Activated naive CD8-positive, alpha-beta T cell (primary cell): ENCODE results near the gene AUNIP.

Source experiments
- H3K27ac Mint-ChIP-seq: one replicate; pipeline ENCODE4 v1.8.0; 2021; ENCODE audit warnings: mixed read lengths
- H3K27me3 Mint-ChIP-seq: one replicate; pipeline ENCODE4 v1.8.0; 2021; ENCODE audit warnings: mixed read lengths
- H3K36me3 Mint-ChIP-seq: one replicate; pipeline ENCODE4 v1.8.0; 2021; ENCODE audit warnings: mixed read lengths
- H3K4me1 Mint-ChIP-seq: one replicate; pipeline ENCODE4 v1.8.0; 2021; ENCODE audit warnings: low read depth, mixed read lengths
- H3K4me3 Mint-ChIP-seq: one replicate; pipeline ENCODE4 v1.8.0; 2021; ENCODE audit warnings: mild to moderate bottlenecking, mixed read lengths
- H3K9me3 Mint-ChIP-seq: one replicate; pipeline ENCODE4 v1.8.0; 2021; ENCODE audit warnings: low read depth, mixed read lengths

AUNIP gene

GRCh38 chr1:25815208-25816111 lies 43.8 kb downstream of the AUNIP start:
- H3K36me3 Mint-ChIP-seq: no peaks in the 10 kb centered on the region
- H3K27me3 Mint-ChIP-seq: no peaks in the 10 kb centered on the region
- H3K4me1 Mint-ChIP-seq: peaks cover 12% of the 10 kb centered on the region
- H3K27ac Mint-ChIP-seq: no peak overlapping the region
- H3K4me3 Mint-ChIP-seq: no peak overlapping the region
- no peaks in the 10 kb centered on the region for H3K9me3 Mint-ChIP-seq

DNA sequence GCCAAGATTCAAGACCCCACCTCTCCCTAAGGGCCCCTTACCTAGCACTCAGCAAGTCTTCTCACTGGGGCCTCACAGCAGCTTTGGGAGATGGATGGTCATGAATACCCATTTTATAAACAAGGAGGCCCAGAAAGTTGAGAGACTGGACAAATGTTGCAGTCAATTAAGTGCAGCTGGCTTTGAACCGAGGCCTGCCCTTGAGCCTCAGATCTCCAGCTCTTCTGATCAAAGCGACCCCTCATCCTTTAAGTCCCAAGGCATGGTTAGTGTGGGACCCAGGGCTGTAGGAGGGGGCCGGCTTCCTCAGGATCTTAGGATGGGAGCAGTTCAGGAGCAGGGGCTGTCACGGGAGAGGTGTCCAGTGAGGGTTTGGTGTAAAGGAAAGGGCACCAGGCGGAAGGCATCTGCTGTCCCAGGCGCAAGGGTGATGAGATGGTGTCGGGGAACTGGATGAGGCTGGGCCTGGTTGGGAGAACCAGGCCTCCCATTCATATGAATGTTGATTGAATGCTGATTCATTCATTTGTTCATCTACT lies 44.6 kb downstream of the AUNIP start:
- H3K4me3 Mint-ChIP-seq: no peak overlapping the region
- no peaks in the 10 kb centered on the region for H3K27me3 Mint-ChIP-seq
- H3K9me3 Mint-ChIP-seq: no peaks in the 10 kb centered on the region
- no peaks in the 10 kb centered on the region for H3K36me3 Mint-ChIP-seq
- peaks cover 12% of the 10 kb centered on the region for H3K4me1 Mint-ChIP-seq
- no peak overlapping the region for H3K27ac Mint-ChIP-seq

DNA sequence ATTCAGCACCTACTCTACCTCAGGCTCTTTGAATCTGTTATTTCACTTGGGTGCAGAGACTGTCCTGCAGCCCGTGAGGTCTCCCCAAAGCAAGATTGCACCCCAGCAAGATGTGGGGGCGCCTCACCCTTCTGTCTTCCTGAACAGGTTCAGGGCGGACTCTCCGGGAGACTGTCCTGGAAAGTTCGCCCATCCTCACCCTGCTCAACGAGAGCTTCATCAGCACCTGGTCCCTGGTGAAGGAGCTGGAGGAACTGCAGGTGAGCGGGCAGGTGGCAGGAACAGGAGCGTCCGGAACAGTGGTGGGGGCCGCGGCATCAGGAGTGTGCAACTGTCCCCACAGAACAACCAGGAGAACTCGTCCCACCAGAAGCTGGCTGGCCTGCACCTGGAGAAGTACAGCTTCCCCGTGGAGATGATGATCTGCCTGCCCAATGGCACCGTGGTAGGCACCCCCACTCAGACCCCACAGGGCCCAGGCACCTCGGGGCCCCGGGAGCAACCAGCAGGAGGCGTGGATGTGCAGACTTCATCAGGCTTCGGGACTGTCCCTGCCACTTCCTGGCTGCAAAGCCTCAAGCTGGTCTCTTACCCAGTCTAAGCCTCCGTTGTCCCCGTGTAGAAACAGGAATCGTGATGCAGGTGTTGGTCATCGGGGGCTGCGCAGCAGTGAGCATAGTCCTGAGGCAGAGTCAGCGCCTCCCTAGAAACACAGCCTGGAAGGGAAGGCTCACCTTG lies 45.4 kb downstream of the AUNIP start:
- Mint-ChIP-seq H3K27ac (no peak overlapping the region), H3K27me3 (no peaks in the 10 kb centered on the region), H3K9me3 (no peaks in the 10 kb centered on the region), H3K36me3 (no peaks in the 10 kb centered on the region), H3K4me3 (no peak overlapping the region), H3K4me1 (peaks cover 8% of the 10 kb centered on the region)

GRCh38 chr1:25813071-25813733 lies 46.1 kb downstream of the AUNIP start:
- no peaks in the 10 kb centered on the region for H3K36me3 Mint-ChIP-seq
- H3K9me3 Mint-ChIP-seq: no peaks in the 10 kb centered on the region
- no peak overlapping the region for H3K4me3 Mint-ChIP-seq
- H3K4me1 Mint-ChIP-seq: peaks cover 2% of the 10 kb centered on the region
- H3K27ac Mint-ChIP-seq: no peak overlapping the region
- H3K27me3 Mint-ChIP-seq: no peaks in the 10 kb centered on the region

- H3K27ac Mint-ChIP-seq: no peak overlapping the region
- no peaks in the 10 kb centered on the region for H3K4me1 Mint-ChIP-seq
- no peaks in the 10 kb centered on the region for H3K9me3 Mint-ChIP-seq
- no peaks in the 10 kb centered on the region for H3K27me3 Mint-ChIP-seq
- H3K4me3 Mint-ChIP-seq: no peak overlapping the region
- no peaks in the 10 kb centered on the region for H3K36me3 Mint-ChIP-seq
Observed at GRCh38 chr1:25811384-25812082, 47.7 kb downstream of the AUNIP start.

- Mint-ChIP-seq H3K4me1 (peaks cover 2% of the 10 kb centered on the region), H3K36me3 (no peaks in the 10 kb centered on the region), H3K4me3 (no peak overlapping the region), H3K9me3 (no peaks in the 10 kb centered on the region), H3K27me3 (no peaks in the 10 kb centered on the region), H3K27ac (no peak overlapping the region)
Observed at GRCh38 chr1:25810341-25811299, 48.6 kb downstream of the AUNIP start.

DNA sequence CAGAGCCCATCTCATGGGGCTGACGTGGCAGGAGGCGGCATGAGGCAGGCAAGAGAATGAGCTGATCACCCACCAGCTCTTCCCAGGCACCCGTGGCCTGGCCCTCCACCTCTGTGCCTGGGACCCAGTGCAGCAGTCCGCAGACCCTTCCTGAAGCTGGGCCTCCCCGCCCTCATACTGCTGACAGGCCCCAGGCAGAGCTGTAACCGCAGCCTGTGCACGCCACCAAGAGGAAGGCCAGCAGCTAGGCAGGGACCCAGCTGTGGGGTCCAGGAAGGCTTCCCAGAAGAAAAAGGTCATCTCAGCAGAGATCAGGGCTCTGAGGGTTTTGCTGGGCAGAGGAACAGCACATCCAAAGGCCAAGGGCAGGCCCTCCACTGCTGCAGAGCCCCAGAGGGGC lies 49.3 kb downstream of the AUNIP start:
- H3K36me3 Mint-ChIP-seq: no peaks in the 10 kb centered on the region
- H3K4me1 Mint-ChIP-seq: peaks cover 2% of the 10 kb centered on the region
- H3K4me3 Mint-ChIP-seq: no peak overlapping the region
- H3K9me3 Mint-ChIP-seq: no peaks in the 10 kb centered on the region
- H3K27me3 Mint-ChIP-seq: no peaks in the 10 kb centered on the region
- H3K27ac Mint-ChIP-seq: no peak overlapping the region

DNA sequence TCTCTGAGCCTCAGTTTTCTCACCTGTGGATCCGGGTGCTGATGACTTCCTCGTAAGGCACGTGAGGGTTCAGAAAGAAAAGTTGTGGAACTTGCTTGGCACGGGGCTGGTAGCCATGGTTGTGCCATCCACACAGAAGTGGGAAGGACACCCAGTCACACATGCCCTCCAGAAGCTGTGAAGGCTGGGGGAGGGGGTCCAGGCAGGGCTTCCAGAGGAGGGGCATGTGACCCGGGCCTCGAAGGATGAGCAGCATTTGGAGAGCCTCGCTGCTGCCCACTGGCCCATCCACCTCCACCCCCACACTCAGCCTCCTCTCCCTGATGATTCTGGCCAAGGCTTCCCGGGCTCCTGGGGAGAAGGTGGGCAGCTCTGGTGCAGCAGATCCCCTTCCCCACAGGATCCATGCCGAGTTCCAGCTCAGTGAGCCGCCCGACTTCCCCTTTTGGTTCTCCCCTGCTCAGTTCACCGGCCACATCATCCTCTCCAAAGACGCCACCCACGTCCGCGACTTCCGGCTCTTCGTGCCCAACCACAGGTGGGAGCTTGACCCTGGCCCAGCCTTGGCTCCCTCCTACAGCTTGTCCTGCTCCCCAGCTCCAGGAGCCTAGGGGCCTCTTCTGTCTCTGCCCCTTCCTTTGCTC lies 49.9 kb downstream of the AUNIP start:
- Mint-ChIP-seq H3K4me3 (no peak overlapping the region), H3K36me3 (no peaks in the 10 kb centered on the region), H3K9me3 (no peaks in the 10 kb centered on the region), H3K4me1 (peaks cover 6% of the 10 kb centered on the region), H3K27ac (no peak overlapping the region), H3K27me3 (no peaks in the 10 kb centered on the region)

DNA sequence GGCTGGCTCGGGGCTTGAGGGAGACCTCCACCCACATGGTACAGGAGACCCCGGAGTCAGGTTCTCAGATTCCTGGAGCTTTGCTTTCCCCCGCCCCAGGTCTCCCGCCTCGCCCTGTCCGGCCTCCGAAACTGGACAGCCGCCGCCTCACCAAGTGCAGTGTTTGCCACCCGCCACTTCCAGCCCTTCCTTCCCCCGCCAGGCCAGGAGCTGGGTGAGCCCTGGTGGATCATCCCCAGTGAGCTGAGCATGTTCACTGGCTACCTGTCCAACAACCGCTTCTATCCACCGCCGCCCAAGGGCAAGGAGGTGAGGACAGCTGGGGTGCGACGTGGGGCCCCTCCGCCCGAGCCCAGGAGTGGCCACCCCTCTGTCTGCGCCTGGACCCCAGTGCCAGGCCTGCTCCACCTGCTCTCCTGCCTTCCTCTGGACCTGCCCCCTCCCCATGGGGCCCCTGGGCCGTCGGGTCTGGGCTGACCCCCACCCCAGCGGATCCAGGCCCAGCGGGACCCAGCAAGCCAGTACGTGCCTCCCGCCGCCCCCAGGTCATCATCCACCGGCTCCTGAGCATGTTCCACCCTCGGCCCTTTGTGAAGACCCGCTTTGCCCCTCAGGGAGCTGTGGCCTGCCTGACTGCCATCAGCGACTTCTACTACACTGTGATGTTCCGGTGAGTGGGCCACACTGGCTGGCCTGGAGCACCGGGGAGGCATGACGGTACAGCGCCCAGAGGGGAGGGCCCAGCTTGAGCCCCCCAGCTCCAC lies 50.6 kb downstream of the AUNIP start:
- H3K4me1 Mint-ChIP-seq: peaks cover 11% of the 10 kb centered on the region
- no peaks in the 10 kb centered on the region for H3K27me3 Mint-ChIP-seq
- H3K36me3 Mint-ChIP-seq: no peaks in the 10 kb centered on the region
- no peak overlapping the region for H3K4me3 Mint-ChIP-seq
- no peak overlapping the region for H3K27ac Mint-ChIP-seq
- H3K9me3 Mint-ChIP-seq: no peaks in the 10 kb centered on the region

DNA sequence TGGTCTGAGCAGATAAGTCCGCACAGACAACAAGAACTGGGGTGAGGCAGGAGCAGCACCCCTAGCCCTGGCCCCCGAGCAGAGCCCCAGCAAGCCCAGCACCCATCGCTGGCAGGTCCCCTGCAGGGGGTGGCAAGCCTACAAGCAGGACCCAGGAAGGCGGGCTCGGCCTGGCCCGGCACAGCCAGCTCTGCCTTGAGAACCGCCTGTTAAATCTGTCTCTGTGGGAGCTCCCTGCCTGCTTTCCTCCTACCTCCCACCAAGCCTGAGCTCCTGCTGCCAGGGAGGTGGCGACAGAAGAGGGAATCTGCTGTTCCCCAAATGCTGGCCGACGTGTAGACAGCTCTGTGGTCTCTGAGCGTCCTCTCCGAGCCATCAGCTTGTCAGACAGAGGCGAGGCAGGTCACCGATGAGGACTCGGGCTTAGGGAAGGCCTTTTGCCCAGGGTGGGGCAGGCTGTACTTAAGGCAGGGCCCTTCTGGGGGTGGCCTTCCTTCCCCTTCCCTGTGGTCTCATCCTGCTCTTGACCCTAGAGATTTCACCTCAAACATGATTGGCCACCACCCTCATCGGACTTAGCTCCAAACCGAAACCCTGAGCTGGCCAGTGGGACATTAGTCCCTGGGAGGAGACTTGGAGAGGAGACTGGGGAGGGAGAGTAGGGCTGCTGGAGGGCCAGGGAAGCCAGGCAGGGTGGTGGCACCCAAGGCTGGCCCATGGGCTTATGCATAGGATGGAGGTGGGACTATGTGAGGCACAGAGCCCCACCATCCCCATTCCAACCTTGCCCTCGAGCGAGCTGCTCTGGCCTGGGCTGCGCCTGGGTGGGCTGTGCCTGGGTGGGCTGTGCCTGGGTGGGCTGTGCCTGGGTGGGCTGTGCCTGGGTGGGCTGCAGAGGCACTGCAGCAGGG lies 51.5 kb downstream of the AUNIP start:
- Mint-ChIP-seq H3K36me3 (no peaks in the 10 kb centered on the region), H3K27ac (no peak overlapping the region), H3K9me3 (no peaks in the 10 kb centered on the region)

DNA sequence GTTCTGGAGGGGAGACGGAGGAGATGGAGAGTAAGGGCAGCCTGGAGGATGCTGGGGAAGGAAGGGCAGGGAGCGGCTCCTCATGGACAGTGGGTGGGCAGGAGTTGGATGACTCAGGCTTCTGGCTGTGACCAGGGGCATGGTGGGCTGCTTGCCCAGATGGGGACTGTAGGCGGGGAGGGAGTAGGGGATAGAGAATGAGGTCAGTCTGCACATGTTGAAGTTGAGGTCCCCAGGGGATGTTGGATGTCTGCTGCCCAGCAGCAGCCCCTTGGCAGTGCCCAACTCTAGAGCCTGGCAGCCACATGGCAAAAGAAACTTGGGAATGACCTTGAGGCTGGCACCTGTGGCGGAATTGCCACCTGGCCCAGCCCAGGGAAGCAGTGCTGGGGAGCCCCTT lies 52.8 kb downstream of the AUNIP start:
- H3K27ac Mint-ChIP-seq: no peak overlapping the region
- no peaks in the 10 kb centered on the region for H3K36me3 Mint-ChIP-seq
- H3K4me1 Mint-ChIP-seq: peaks cover 28% of the 10 kb centered on the region
- H3K27me3 Mint-ChIP-seq: no peaks in the 10 kb centered on the region
- H3K4me3 Mint-ChIP-seq: no peak overlapping the region
- no peaks in the 10 kb centered on the region for H3K9me3 Mint-ChIP-seq

More for the DNA sequence above, 51.5 kb downstream of the AUNIP start:
- no peaks in the 10 kb centered on the region for H3K27me3 Mint-ChIP-seq
- peaks cover 17% of the 10 kb centered on the region for H3K4me1 Mint-ChIP-seq
- no peak overlapping the region for H3K4me3 Mint-ChIP-seq

DNA sequence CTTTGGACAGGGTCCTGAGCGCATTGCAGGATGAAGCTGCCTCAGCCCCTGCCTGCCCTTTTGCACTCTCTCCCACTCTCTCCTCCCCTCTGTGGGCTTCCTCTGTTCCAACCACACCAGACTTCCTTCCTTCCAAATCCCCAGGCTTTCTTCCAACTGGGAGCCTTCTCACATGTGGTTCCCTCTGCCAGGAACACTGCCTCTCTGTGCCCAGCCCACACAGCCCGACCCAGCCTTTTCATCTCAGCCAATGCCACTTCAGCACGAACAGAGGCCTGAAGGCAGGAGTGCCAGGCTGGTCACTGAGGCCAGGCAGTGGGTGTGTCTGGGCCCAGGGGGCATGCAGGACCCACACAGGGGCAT lies 53.4 kb downstream of the AUNIP start:
- Mint-ChIP-seq H3K4me1 (peaks cover 31% of the 10 kb centered on the region), H3K4me3 (no peak overlapping the region), H3K27ac (no peak overlapping the region), H3K27me3 (no peaks in the 10 kb centered on the region), H3K36me3 (no peaks in the 10 kb centered on the region), H3K9me3 (no peaks in the 10 kb centered on the region)
